ENCODE data around the gene USP26.
"Not testable (repeated sequence)": the region's sequence is repeated elsewhere in the genome, so short reads cannot be mapped to it uniquely, and the experiment has no call there.

- TF ChIP-seq, protein P1, sequence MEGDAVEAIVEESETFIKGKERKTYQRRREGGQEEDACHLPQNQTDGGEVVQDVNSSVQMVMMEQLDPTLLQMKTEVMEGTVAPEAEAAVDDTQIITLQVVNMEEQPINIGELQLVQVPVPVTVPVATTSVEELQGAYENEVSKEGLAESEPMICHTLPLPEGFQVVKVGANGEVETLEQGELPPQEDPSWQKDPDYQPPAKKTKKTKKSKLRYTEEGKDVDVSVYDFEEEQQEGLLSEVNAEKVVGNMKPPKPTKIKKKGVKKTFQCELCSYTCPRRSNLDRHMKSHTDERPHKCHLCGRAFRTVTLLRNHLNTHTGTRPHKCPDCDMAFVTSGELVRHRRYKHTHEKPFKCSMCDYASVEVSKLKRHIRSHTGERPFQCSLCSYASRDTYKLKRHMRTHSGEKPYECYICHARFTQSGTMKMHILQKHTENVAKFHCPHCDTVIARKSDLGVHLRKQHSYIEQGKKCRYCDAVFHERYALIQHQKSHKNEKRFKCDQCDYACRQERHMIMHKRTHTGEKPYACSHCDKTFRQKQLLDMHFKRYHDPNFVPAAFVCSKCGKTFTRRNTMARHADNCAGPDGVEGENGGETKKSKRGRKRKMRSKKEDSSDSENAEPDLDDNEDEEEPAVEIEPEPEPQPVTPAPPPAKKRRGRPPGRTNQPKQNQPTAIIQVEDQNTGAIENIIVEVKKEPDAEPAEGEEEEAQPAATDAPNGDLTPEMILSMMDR (IDR thresholded peaks at IDR 0.05; ENCODE audit: low read depth, low read length, poor library complexity, severe bottlenecking): not testable (repeated sequence)
- TF ChIP-seq EZH2phosphoT487 (IDR thresholded peaks at IDR 0.05; ENCODE audit: borderline replicate concordance, low read length): not testable (repeated sequence)
These were observed 19.1 kb downstream of the USP26 start for GRCh38 chrX:133077856-133078255.

Data from DOHH2 (cell line).